NCI-H2107 treated with DMSO at 0.1 percent for 48 hours (cell line): ENCODE data around the gene ANKRD13D.

Experiments used
- DNase-seq: peaks from one replicate; lab custom pipeline; 2025; ENCODE audit not compliant: unreplicated experiment; lab: John Stamatoyannopoulos, UW

Gene ANKRD13D

DNA sequence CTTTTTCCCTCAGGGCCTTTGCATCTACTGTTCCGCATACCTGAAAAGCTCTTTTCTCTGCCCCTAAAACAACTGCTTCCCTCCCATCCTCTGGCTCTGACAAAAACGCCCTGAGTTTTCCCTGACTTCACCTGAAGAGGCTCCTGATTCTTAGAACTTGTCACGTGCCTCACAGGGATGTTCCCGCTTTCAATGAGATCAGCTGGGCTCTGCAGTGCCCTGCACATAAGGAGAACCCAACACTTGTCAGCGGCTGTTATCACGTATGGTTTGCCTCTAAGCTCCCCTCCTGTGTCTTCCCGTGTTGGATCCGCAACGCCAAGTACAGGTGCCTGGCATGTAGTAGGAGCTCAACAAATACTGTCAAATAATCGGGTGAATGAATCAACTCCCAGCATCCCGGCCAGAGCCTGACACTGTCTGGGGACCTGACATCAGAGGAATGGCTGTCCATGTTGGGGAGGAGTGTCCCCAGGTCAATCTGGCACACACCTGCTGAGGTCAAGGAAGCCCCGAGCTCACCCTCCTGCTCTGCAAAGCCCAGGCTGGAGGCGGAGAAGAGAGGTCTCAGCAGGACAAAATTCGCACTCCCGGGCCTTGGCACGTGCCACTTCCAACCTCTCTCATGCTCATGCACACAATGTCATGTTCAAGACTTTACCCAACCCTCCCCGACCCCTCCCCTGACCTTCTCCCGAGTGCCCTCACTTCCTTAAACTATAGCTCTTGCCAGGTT, 27.0 kb upstream of the ANKRD13D start:
- no peak for DNase-seq

GRCh38 chr11:67262731-67263675, 26.1 kb upstream of the ANKRD13D start:
- DNase-seq: peak; percentile 52

DNA sequence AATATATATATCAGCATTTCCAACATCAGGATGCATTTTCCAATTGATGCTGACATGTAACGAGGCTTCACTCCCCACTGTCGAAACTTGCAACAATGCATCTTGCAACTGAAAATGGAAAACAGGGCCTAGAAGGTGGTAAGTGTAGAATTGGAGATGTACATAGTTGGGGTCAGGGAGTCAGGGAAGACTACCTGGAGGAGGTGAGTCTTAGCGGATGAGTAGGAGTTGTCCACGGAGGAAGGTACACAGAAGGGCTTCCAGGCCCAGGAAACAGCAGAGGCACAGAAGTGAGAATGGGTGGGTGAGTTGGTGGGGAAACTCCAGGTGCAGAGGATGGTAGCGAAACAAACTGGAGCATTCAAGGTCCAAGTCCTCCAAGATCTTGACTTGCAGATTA, 24.8 kb upstream of the ANKRD13D start:
- DNase-seq: no peak

DNA sequence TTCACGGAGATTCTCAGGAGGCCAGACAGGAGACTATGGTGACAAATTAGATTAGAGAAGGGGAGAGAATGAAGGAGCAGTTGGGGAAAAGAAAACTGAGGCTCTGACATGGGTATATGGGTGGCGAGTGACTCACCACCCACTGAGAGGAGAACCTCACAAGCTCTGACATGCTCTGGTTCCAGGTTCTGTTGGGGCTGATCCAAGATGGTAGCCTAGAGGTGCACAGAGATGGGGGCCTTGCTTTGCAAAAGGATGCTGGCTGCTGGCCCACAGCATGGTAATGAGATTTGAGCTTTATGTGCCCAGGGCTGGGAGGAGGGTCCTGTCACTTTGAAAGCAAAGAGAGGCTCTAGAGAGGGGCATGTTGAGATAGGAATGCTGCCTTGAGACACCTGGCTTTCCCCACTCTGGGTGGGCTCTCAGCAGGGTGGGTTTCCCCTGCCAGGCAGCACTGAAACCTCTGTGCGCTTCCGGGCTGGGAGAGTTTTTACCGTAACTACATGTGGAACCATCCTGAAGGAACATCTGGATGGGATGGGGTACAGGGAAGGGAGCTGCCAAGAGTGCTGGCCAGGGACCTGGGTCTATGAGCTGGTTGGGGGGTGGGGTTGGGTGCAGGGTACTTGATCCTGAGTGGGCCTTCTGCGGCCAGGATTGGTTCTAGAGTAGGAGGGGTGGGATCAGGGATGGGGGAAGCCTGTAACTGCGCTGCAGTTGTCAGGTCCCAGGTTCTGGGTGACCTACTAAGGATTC, 24.0 kb upstream of the ANKRD13D start:
- no peak for DNase-seq

DNA sequence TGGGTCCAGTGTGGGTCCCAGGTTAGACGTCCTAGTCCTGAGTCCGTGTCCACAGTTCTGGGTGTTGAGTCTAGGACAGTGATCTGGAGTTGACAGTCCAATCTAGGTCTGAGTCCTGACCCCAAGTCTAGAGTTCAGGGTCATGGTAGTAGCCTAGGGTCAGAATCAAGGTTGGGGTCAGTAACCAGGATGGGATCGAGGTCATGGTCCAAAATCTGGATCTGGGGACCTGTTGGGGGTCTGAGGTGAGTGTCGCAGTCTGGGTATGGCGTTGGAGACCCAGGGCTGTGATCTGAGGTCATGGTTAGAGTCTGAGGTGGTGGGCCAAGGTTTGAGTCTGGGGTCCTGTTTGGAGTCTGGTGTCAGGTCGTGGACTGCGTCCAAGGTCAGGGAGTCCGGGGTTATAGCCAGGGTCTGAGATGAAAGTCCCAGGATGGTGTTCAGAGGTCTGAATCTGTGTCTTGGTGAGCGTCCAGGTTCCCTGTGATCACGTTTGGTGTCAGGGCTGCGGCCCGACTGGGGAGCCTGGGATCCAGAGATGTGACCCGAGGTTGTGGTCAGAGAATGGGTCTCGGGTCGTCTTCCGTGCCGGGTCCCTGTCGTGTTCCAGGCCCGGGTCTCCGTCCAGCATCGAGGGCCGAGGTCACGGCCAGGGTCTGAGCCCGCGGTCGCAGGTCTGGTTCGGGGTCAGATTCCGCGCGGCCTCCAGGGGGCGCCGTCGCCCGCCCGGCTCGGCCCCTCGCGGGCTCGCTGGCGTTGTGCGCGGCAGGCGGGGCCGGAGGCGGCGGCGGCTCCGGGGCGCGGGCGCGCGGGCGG, 23.3 kb upstream of the ANKRD13D start:
- no peak for DNase-seq

DNA sequence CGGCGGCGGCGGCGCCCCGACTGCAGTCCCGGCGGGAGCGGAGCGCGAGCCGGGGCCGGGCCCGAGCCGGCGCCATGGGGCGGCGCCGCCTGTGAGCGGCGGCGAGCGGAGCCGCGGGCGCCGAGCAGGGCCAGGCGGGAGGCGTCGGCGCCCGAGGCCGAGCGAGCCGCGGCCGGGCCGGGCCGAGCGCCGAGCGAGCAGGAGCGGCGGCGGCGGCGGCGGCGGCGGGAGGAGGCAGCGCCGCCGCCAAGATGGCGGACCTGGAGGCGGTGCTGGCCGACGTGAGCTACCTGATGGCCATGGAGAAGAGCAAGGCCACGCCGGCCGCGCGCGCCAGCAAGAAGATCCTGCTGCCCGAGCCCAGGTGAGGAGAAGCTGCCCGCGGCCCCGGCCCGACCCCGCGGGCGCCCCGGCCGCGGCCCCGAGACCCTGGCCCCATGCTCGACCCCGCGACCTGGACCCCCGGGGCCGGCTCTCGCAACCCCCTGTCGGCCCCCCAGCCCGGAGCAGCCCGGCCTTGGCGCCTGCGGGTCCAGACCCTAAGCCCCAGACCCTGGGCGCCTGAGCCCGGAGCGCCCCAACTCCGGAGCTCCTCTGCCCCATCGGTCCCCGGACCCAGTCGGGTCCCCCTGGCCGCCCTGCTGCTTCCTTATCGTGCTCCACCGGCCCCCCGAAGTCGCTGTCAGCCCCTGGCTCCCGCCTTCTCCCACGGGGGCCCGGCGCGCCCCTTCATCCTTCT, 22.5 kb upstream of the ANKRD13D start, which contains the start of gene GRK2:
GRK2 (plus strand) TSS at position 25 of the 739 bp plus-strand sequence; CDS start at position 252, 227 bp downstream.
- peak; percentile 19 for DNase-seq

DNA sequence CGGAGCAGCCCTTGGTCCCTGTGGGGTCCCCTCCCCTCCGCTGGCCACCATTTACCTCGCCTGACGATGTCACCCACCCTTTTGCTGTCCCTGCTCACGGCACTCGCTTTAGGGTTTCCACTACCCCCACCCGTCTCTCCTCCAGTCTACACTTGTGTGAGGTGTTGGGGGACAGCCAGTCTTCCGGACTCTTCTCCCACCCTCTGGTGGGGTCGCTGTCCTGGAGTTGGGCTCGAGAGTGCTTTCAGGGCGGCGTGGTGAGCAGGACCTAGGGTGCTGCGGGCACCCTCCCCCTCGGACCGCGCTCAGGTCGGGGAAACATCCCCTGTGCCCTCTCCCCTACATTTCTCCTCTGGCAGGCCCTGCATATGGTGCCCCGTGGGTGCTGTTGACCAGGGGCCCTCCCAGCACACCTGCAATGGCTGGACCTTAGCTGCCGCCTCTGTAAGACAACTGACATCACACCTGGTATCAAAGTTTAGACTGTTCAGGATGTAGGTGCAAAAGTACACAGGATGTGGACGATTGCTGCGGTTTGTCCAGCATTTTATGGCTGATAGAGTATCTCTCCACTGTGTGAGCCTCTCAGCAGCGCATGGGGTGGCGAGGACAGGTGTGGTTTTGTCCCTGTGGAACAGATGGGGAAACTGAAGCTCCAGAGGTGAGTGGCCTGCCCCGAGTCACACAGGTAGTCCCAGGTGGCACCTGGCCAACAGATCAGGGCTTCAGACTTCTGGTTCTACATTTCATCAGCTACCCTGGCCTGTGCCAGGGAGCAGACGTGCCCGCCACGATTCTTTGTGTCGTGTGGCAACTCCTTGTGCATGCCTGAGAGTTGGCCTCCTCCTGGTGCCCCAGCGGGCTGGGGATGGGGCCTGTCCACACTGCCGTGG, 21.7 kb upstream of the ANKRD13D start:
- DNase-seq: no peak

- DNase-seq: no peak
These were observed 20.8 kb upstream of the ANKRD13D start for GRCh38 chr11:67268081-67268961.

DNA sequence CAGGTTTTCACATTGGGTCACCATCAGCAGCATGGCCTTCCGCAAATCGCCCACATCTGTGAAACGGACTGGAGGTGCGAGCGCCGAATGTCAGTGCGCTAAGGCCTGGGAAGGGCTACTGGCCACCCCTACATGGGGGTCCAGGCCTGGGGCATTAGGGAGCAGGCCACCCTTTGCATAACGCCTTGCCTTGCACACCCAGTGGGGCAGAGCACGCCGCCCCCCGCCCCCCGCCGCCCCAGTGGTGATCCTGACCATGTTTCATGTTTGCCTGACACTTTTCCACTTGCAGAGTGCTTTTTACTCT, 20.2 kb upstream of the ANKRD13D start:
- DNase-seq: no peak

GRCh38 chr11:67269401-67270255, 19.5 kb upstream of the ANKRD13D start:
- DNase-seq: no peak

- peak; percentile 20 for DNase-seq
These were observed 18.6 kb upstream of the ANKRD13D start for GRCh38 chr11:67270256-67271204.

- DNase-seq: no peak
These were observed 17.9 kb upstream of the ANKRD13D start for GRCh38 chr11:67271205-67271540.

DNA sequence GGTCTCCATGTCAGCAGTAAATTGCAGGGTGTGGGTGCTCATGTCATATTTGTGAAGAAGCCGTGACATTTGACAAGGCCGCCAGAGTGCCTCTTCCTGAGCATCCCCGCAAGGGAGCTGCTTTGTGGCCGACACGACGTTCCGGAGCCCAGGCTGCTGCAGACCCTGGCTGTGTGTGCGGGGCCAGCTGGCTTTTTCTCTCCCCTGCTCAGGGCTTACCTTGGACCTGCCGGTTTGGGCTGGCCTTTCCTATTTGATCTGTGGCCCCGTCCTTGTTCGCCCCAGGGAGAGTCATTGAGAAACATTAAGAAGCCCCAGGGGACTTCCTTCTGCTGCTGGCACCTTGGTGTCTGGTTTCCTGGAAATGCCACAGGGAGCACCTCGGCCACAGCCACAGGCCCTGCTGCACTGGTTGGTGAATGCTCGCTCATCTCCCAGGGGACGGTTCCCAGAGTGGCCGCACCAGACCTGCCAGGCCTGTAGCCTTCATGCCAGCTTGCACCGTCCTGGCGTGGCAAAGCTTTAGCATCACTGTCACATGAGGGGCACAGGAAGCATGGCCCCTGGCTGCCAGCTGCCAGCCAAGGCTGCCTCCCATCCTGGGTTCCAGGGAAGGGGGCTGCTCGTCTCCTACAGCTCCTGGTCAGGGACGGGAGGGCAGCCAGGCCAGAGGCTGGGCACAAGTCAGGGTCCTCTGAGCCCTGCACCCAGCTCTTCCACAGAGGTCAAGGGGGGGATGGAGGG, 17.4 kb upstream of the ANKRD13D start:
- peak; percentile 65 for DNase-seq

- no peak for DNase-seq
These were observed 16.5 kb upstream of the ANKRD13D start for GRCh38 chr11:67272327-67273259.
